Measurements from ENCODE around the gene SLMAP. TPM values are rescaled to one million over a fixed set of nuclear protein-coding genes. Genes with fewer than 3 reads are reported as not detected.

The SLMAP gene
- total RNA-seq, 4 donors from 2014 or later: 399 to 519 (median 464) TPM

DNA sequence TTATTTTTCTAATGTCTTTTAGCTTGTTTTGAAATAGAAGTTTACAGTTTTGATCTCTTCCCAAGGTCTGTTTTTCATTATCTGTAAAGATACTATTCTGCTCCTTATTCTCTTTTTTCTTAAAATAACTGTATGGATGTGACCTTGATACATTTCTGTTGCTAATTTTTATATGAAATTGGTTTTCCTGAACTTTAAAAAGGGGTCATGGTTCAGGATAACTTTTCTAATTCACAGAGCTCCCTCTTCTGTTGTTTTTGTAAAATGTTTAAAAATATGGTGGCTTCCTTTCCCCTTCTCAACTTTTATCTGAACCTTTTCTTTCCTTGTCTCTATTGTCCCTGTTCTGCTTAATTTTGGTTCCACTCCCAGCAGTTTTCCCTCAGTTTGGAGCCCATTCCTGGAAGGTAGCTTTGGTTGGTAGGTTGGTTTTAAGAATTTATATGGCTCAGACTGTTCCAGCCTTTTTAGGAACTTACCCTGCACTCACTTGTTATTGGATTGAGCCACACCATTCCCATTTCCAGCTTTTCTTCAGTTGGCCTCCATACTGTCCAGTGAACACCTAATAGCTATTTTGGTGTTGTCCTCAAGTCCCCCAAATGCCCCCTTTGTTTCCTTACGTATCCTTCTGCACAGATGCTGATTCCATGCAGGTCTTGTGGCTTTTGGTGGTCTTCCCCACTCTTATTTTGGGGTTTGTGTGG is 70.3 kb downstream of the SLMAP start:
- Histone ChIP-seq H3K27ac (replicated peaks in 1 of 4) (no peak overlapping the region), H3K27me3 (no peaks in the 10 kb centered on the region), H3K4me3 (no peak overlapping the region), H3K4me1 (peaks cover 21 to 64% (median 36%) of the 10 kb centered on the region in 4 donors), H3K9me3 (no peaks in the 10 kb centered on the region), H3K36me3 (peaks cover 0 to under 1% (median 0%) of the 10 kb centered on the region in 4 donors)
- intact Hi-C loops (cut with DNase I): no loop called here
- no peak for DNase-seq (ENCODE audit: extremely low spot score)
- 88% methylated on average over 1 of the region's 1 CpG for WGBS
- no peak for TF ChIP-seq EP300 (IDR thresholded peaks at IDR 0.05)
- TF ChIP-seq, protein P1, sequence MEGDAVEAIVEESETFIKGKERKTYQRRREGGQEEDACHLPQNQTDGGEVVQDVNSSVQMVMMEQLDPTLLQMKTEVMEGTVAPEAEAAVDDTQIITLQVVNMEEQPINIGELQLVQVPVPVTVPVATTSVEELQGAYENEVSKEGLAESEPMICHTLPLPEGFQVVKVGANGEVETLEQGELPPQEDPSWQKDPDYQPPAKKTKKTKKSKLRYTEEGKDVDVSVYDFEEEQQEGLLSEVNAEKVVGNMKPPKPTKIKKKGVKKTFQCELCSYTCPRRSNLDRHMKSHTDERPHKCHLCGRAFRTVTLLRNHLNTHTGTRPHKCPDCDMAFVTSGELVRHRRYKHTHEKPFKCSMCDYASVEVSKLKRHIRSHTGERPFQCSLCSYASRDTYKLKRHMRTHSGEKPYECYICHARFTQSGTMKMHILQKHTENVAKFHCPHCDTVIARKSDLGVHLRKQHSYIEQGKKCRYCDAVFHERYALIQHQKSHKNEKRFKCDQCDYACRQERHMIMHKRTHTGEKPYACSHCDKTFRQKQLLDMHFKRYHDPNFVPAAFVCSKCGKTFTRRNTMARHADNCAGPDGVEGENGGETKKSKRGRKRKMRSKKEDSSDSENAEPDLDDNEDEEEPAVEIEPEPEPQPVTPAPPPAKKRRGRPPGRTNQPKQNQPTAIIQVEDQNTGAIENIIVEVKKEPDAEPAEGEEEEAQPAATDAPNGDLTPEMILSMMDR (IDR thresholded peaks at IDR 0.05): peak in 1 of 3 experiments; percentile 13

DNA sequence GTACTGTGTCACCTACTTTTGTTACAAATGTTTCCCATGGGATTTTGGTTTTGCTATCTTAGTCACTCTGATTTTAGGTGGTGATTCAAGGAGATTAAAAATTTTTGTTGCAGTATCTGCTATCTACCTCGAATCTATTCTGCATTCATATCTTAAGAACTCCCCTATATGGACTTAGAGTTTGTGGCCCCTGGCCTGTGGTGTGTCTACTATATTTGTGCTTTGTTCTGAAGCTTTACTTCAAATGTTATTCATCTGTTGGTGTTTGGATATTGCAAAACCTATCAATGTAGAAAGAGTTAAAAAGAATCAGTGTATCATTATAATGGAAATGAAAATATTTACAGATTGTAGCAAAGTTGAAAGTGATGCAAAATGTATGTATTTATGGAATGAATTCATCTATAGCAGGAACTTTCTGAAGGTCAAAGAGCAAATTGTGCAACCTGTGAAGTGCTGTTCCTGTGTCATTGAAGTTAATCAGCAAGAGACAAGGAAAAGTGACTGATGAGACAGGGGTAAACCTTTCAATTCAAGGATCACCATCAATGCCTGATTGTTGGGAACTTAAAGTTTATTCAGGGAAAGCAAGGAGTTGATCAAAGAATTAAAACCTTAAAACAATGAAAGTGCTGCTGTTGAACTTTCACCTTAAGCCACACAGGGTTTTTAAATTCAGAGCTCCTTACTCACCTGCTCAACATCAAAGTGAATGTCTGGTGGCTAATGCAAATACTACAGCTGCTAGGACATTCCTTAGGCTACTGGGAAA is 71.0 kb downstream of the SLMAP start:
- intact Hi-C loops (cut with DNase I): no loop called here
- Histone ChIP-seq H3K9me3 (no peaks in the 10 kb centered on the region), H3K4me3 (no peak overlapping the region), H3K27ac (replicated peaks in 1 of 4) (no peak overlapping the region), H3K4me1 (peaks cover 13 to 57% (median 30%) of the 10 kb centered on the region in 4 donors), H3K36me3 (peaks cover 0 to 6% (median 2%) of the 10 kb centered on the region in 4 donors), H3K27me3 (no peaks in the 10 kb centered on the region)
- TF ChIP-seq EP300 (IDR thresholded peaks at IDR 0.05) (no peak), POLR2A (IDR thresholded peaks at IDR 0.05; ENCODE audit: low read depth) (no peak), POLR2AphosphoS5 (IDR thresholded peaks at IDR 0.05) (no peak)
- TF ChIP-seq, protein P1 (IDR thresholded peaks at IDR 0.05): no peak
- WGBS: 96% methylated on average over 1 of the region's 1 CpG
- DNase-seq (ENCODE audit: extremely low spot score): no peak

DNA sequence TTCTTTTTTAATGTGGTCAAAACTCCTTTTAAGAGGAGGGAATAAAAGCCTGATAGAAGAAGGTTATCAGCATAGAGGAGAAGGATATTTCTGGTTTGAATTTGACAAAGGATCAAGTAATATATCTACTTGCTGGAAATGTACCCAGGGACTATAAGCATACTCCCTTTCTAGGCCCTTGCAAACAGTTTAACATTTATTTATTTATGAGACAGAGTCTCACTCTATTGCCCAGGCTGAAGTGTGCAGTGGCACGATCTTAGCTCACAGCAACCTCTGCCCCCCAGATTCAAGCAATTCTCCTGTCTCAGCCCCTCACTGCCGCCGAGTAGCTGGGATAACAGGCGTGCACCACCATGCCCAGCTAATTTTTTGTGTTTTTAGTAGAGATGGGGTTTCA is 71.6 kb downstream of the SLMAP start:
- 70% methylated on average over 4 of the region's 4 CpGs for WGBS
- H3K4me3 ChIP-seq: no peak overlapping the region
- intact Hi-C loops (cut with DNase I): no loop called here
- TF ChIP-seq, protein P1 (IDR thresholded peaks at IDR 0.05): no peak
- TF ChIP-seq POLR2A (IDR thresholded peaks at IDR 0.05; ENCODE audit: low read depth) (no peak), EP300 (IDR thresholded peaks at IDR 0.05) (no peak), POLR2AphosphoS5 (IDR thresholded peaks at IDR 0.05) (no peak)
- no peak for DNase-seq (ENCODE audit: extremely low spot score)
- no peaks in the 10 kb centered on the region for H3K27me3 ChIP-seq
- no peak overlapping the region for H3K27ac ChIP-seq (replicated peaks in 1 of 4)
- H3K4me1 ChIP-seq: peaks cover 9 to 52% (median 25%) of the 10 kb centered on the region in 4 donors
- H3K9me3 ChIP-seq: no peaks in the 10 kb centered on the region
- peaks cover 0 to 13% (median 2%) of the 10 kb centered on the region in 4 donors for H3K36me3 ChIP-seq

DNA sequence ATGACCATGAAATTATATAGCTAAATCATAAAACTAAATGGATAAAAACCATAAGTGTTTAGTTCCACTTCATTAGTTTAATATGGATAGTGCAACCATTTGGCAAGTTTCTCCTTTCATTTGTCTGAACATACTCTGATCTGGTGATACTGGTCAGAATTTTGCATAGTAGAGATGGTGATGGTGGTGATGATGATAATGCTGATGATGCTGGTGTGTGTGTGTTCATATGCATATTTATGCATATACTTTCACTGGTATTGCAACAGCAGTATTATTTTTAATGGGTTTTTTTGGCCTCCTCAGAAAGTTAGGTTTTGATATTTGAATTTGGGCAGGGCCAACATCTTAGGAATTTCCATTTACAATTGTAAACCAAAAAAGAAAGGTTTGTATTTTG is 76.4 kb downstream of the SLMAP start:
- no peak overlapping the region for H3K27ac ChIP-seq (replicated peaks in 1 of 4)
- TF ChIP-seq, protein P1 (IDR thresholded peaks at IDR 0.05): no peak
- TF ChIP-seq EP300 (IDR thresholded peaks at IDR 0.05): no peak
- no peak for TF ChIP-seq POLR2AphosphoS5 (IDR thresholded peaks at IDR 0.05)
- no peak for TF ChIP-seq POLR2A (IDR thresholded peaks at IDR 0.05; ENCODE audit: low read depth)
- no peak for DNase-seq (ENCODE audit: extremely low spot score)
- peaks cover 0 to 29% (median 5%) of the 10 kb centered on the region in 4 donors for H3K4me1 ChIP-seq
- intact Hi-C loops (cut with DNase I): no loop called here
- H3K27me3 ChIP-seq: no peaks in the 10 kb centered on the region
- H3K9me3 ChIP-seq: no peaks in the 10 kb centered on the region
- H3K36me3 ChIP-seq: peaks cover 0 to 20% (median 2%) of the 10 kb centered on the region in 4 donors
- no peak overlapping the region for H3K4me3 ChIP-seq

Data from esophagus muscularis mucosa (tissue), 4 donors.